Neural cell (in vitro differentiated cells): ENCODE measurements around the gene THBS1.

Experiments used
- EZH2 ChIP-seq: fragments of 200-600, 300-800 bp; shearing (Covaris generic), sonication (generic); IDR thresholded peaks from 2 replicates; pipeline ENCODE4 v1.6.1; 2014; ENCODE audit warnings: antibody characterized with exemption, low read length, borderline replicate concordance, mild to moderate bottlenecking; ENCODE audit not compliant: insufficient read depth, poor library complexity, severe bottlenecking
- RAD21 ChIP-seq: fragments of 450-650 bp; conservative IDR thresholded peaks from 2 replicates; pipeline ENCODE4 v1.6.1; 2014; ENCODE audit warnings: antibody characterized with exemption, mild to moderate bottlenecking, moderate library complexity
- TAF1 ChIP-seq: IDR thresholded peaks from 2 replicates; pipeline ENCODE4 v1.6.1; 2012; ENCODE audit warnings: low read depth

GRCh38 chr15:39546842-39547241 lies 34.0 kb upstream of the THBS1 start:
- TF ChIP-seq EZH2, result no peak
- TF ChIP-seq TAF1, result no peak
- TF ChIP-seq RAD21, result no peak
